SJSA1 (cell line): ENCODE data around the gene EXOSC9. TPM values are rescaled to one million over a fixed set of nuclear protein-coding genes. Genes with fewer than 3 reads are reported as not detected.
A peak's percentile ranks its signal among the peaks of the same experiment; 100 is the strongest.

Experiments used
- DNase-seq, 2 experiments: peaks; one replicate each; pipeline ENCODE4 v3.0.0-alpha.2; 2015 to 2020; ENCODE audit warnings: low spot score in 2 of 2, low read depth in 1 of 2
- H3K27ac ChIP-seq: fragments of 250-450 bp; sonication (Bioruptor Pico); 2 replicates; pipeline ENCODE4 v1.5.1; 2020; ENCODE audit warnings: mild to moderate bottlenecking, moderate library complexity
- H3K27me3 ChIP-seq: fragments of 250-450 bp; sonication (Bioruptor Pico); replicated peaks from 2 replicates; pipeline ENCODE4 v1.5.1; 2020; ENCODE audit warnings: mild to moderate bottlenecking, moderate library complexity
- H3K36me3 ChIP-seq: fragments of 250-450 bp; sonication (Bioruptor Pico); 2 replicates; pipeline ENCODE4 v1.5.1; 2020; ENCODE audit warnings: mild to moderate bottlenecking
- H3K4me1 ChIP-seq: fragments of 250-450 bp; sonication (Bioruptor Pico); replicated peaks from 2 replicates; pipeline ENCODE4 v1.6.1; 2021; ENCODE audit warnings: mild to moderate bottlenecking
- H3K4me3 ChIP-seq: fragments of 250-450 bp; sonication (Bioruptor Pico); 2 replicates; pipeline ENCODE4 v1.5.1; 2020; ENCODE audit warnings: mild to moderate bottlenecking
- H3K9me3 ChIP-seq: fragments of 250-450 bp; sonication (Bioruptor Pico); replicated peaks from 2 replicates; pipeline ENCODE4 v1.5.1; 2020; ENCODE audit warnings: mild to moderate bottlenecking
- total RNA-seq: library from RNA; depleted of rRNA; stranded (reverse); fragments of >200 nt; shearing (Covaris generic); gene quantifications from 2 replicates; pipeline ENCODE4 v1.2.3, GENCODE V29; 2014

Gene EXOSC9
- total RNA-seq, 1 experiment from 2014 or later = 134 TPM

- no peak for DNase-seq
- Histone ChIP-seq H3K27ac (no peak overlapping the region), H3K36me3 (no peaks in the 10 kb centered on the region), H3K9me3 (no peaks in the 10 kb centered on the region), H3K4me3 (no peak overlapping the region), H3K27me3 (no peaks in the 10 kb centered on the region), H3K4me1 (peaks cover 56% of the 10 kb centered on the region)
These were observed 6.5 kb upstream of the EXOSC9 start for GRCh38 chr4:121794505-121795188.

- Histone ChIP-seq H3K4me1 (peaks cover 45% of the 10 kb centered on the region), H3K27me3 (no peaks in the 10 kb centered on the region), H3K9me3 (no peaks in the 10 kb centered on the region), H3K27ac (peak overlapping the region; percentile 47), H3K36me3 (no peaks in the 10 kb centered on the region; the same call in 1 of the 2 replicates), H3K4me3 (no peak overlapping the region)
- DNase-seq = no peak
These were observed 4.8 kb upstream of the EXOSC9 start for GRCh38 chr4:121796283-121796682.

DNA sequence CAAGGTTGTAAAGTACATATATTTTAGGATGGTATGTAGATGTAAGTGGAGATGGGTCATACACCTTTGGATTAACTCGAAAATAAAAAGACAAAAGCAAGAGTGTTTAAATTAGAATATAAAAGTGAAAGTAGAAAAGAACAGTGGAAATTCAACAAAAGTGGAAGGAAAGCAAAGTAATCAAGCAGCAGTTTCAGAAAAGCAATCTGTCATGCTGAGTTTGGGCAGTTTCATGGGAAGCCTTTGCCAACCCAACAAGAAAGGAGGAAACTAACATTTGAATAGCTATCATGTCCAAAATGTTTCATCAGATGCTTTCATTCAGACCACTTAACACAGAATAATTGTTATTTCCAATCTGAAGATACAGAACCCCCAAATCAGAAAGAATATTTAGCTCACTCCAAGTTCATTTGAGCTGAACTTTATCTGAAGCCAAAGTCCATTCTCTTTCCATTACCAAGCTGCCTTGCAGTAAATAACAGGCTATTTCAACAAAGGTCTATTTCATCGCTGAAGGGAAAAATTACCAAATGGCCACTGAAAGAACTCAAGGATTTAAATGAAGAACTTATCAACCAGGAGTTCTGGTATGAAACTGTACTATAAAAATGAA is 1.8 kb upstream of the EXOSC9 start:
- no peak for DNase-seq
- peaks cover 27% of the 10 kb centered on the region for H3K36me3 ChIP-seq
- no peak overlapping the region for H3K4me3 ChIP-seq
- H3K27ac ChIP-seq = no peak overlapping the region
- H3K27me3 ChIP-seq = no peaks in the 10 kb centered on the region
- no peaks in the 10 kb centered on the region for H3K9me3 ChIP-seq
- peaks cover 44% of the 10 kb centered on the region for H3K4me1 ChIP-seq

DNA sequence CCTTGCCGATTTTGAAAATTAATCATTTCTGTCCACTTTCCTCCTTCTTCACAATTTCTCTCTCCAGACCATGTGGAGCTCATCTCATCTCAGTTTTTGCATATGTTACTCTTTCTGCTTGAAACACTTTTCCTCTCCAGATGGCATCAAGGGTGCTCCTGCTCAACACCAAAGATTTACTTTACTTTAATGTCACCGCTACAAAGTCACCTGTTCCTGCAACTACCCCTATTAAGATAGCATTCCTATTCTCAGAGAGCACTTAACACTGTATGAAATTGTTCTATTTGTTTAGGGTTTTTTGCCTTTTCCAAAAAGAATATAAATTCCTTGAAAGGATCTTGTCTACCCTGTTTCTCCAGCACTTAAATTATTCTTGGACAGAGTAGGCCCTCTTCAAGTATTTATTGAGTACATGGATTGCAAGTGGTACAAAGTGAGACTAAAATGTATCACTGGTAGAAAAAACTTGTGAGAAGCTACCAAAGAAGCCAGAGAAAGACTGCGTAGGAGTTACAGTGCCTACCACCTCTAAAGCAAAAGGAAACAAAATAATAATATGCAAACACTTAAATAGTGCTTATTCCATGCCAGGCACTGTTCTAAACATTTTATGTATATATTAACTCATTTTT is 1.1 kb upstream of the EXOSC9 start:
- Histone ChIP-seq H3K27ac (no peak overlapping the region), H3K4me3 (no peak overlapping the region), H3K27me3 (no peaks in the 10 kb centered on the region), H3K4me1 (peaks cover 38% of the 10 kb centered on the region), H3K36me3 (peaks cover 34% of the 10 kb centered on the region), H3K9me3 (no peaks in the 10 kb centered on the region)
- no peak for DNase-seq

DNA sequence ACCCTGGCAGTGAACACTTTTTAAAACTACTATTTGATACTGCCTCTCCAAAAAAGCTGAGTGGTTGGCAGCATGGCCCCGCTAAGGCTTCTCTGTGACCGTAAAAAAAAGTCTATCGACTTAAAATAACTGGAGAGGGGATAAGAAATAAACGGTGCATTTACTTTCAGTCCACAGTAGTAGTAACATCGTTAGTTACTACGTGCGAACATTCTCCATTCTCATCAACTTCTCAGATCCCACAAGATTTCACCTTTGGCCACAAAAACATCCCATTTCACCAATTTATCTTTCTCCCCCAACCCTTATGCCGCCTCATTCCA is 524 bp upstream of the EXOSC9 start:
- Histone ChIP-seq H3K4me1 (peaks cover 31% of the 10 kb centered on the region), H3K9me3 (no peaks in the 10 kb centered on the region), H3K27me3 (no peaks in the 10 kb centered on the region), H3K4me3 (peak overlapping the region; percentile 68), H3K27ac (peak overlapping the region; percentile 83), H3K36me3 (peaks cover 40% of the 10 kb centered on the region)
- DNase-seq = no peak

DNA sequence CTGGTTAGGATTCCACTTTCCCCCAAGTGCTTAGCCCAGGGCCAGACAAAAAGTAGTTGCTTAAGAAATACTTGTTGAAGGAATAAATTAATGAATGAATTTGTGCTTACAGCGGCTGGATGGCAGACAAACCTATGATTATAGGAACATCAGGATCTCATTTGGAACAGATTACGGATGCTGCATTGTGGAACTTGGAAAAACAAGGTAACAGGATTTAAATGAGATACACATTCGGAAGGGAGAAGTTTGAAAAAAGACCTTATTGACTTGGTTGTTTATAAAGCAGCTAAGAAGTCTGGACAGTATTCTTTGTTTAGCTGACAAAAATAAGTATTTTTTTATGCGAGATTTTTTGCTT is 572 bp downstream of the EXOSC9 start:
- Histone ChIP-seq H3K27ac (peak overlapping the region; percentile 83), H3K4me3 (peak overlapping the region; percentile 68), H3K36me3 (peaks cover 49% of the 10 kb centered on the region), H3K4me1 (peaks cover 20% of the 10 kb centered on the region), H3K27me3 (no peaks in the 10 kb centered on the region), H3K9me3 (no peaks in the 10 kb centered on the region)
- DNase-seq = no peak

DNA sequence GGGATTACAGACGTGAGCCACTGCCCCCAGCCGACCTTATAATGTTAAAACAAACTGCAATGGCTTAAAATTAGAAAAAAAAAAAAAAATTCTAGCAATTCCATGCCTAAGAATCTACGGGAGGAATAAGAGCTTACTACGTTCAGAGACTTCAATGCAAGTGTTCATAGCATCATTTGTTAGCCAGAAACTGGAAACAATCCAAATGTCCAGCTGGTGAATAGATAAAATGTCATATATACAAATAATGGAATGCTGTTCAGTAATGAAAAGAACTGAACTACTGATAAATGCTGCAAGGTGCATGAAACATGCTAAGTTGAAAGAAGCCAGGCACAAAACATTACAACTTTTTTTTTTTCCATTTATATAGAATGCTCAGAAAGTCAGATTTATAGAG is 5.3 kb downstream of the EXOSC9 start:
- H3K9me3 ChIP-seq = no peaks in the 10 kb centered on the region

GRCh38 chr4:121811122-121811521 is 10.0 kb downstream of the EXOSC9 start:
- Histone ChIP-seq H3K36me3 (peaks cover 93% of the 10 kb centered on the region), H3K9me3 (no peaks in the 10 kb centered on the region), H3K27me3 (no peaks in the 10 kb centered on the region), H3K4me3 (no peak overlapping the region), H3K27ac (peak overlapping the region; percentile 29), H3K4me1 (peaks cover 25% of the 10 kb centered on the region)
- no peak for DNase-seq

More for the DNA sequence above, 5.3 kb downstream of the EXOSC9 start:
- no peak overlapping the region for H3K27ac ChIP-seq
- H3K4me1 ChIP-seq = peaks cover 25% of the 10 kb centered on the region
- H3K36me3 ChIP-seq = peaks cover 90% of the 10 kb centered on the region
- H3K27me3 ChIP-seq = no peaks in the 10 kb centered on the region
- no peak overlapping the region for H3K4me3 ChIP-seq
- DNase-seq = no peak

DNA sequence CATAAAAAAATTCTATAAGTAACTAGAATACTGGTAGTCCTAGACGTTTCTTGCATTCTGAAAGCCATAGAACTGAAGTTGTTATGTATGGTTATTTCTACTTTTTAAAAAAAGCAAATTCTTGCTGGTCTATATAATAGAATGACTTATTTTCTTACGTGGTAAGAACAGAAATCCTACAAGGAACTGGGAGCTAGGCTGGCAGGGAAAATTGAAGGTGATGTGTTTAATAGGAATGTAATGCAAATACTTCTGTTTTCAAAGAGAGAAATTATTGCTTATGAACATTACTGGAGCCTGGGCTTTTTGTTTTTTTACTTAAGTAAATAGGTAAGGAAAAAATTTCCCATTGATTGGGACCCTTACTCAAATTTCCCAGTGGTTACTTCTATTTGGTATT is 13.6 kb downstream of the EXOSC9 start:
- Histone ChIP-seq H3K4me1 (peaks cover 33% of the 10 kb centered on the region), H3K9me3 (no peaks in the 10 kb centered on the region), H3K27me3 (no peaks in the 10 kb centered on the region), H3K27ac (no peak overlapping the region), H3K4me3 (no peak overlapping the region), H3K36me3 (peaks cover 94% of the 10 kb centered on the region)
- DNase-seq = no peak

DNA sequence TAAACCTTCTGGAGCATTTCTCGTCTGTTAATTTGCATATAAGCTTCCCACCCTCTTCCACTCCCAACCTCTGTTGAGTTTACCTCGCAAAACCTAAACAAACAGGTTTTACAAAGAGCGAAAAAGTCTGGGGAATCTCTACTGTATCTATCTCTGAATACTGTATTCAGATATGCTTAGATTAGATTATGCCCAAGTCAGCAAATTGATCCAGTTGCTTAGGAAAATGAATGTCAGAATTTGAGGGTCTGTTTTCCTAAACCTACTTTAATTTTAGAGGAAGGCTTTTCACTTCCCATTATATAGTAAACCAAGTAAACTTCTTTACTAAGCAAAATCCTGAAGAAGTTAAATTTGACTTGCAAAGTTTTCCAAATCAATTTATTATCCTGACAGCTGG is 15.9 kb downstream of the EXOSC9 start:
- Histone ChIP-seq H3K36me3 (peaks cover 99% of the 10 kb centered on the region), H3K27ac (no peak overlapping the region), H3K9me3 (no peaks in the 10 kb centered on the region)

GRCh38 chr4:121817701-121818100 is 16.6 kb downstream of the EXOSC9 start:
- Histone ChIP-seq H3K9me3 (no peaks in the 10 kb centered on the region), H3K27ac (no peak overlapping the region), H3K36me3 (peaks cover 99% of the 10 kb centered on the region), H3K27me3 (no peaks in the 10 kb centered on the region), H3K4me1 (peaks cover 14% of the 10 kb centered on the region), H3K4me3 (no peak overlapping the region)
- DNase-seq = no peak

More for the DNA sequence above, 15.9 kb downstream of the EXOSC9 start:
- Histone ChIP-seq H3K27me3 (no peaks in the 10 kb centered on the region), H3K4me1 (peaks cover 14% of the 10 kb centered on the region), H3K4me3 (no peak overlapping the region)
- DNase-seq = no peak

GRCh38 chr4:121818215-121818614 is 17.1 kb downstream of the EXOSC9 start:
- no peak for DNase-seq
- no peaks in the 10 kb centered on the region for H3K27me3 ChIP-seq
- no peak overlapping the region for H3K4me3 ChIP-seq
- H3K27ac ChIP-seq = no peak overlapping the region
- peaks cover 11% of the 10 kb centered on the region for H3K4me1 ChIP-seq
- H3K9me3 ChIP-seq = no peaks in the 10 kb centered on the region
- peaks cover 99% of the 10 kb centered on the region for H3K36me3 ChIP-seq

GRCh38 chr4:121819216-121819965 is 18.3 kb downstream of the EXOSC9 start:
- H3K4me1 ChIP-seq = peaks cover 14% of the 10 kb centered on the region
- H3K27me3 ChIP-seq = no peaks in the 10 kb centered on the region
- no peak overlapping the region for H3K27ac ChIP-seq
- no peaks in the 10 kb centered on the region for H3K9me3 ChIP-seq
- H3K36me3 ChIP-seq = peaks cover 91% of the 10 kb centered on the region
- no peak overlapping the region for H3K4me3 ChIP-seq
- no peak for DNase-seq

- peak overlapping the region; percentile 76 for H3K4me3 ChIP-seq
- H3K27ac ChIP-seq = peak overlapping the region; percentile 85
- H3K27me3 ChIP-seq = no peaks in the 10 kb centered on the region
- peaks cover 14% of the 10 kb centered on the region for H3K4me1 ChIP-seq
- no peak for DNase-seq
- no peaks in the 10 kb centered on the region for H3K9me3 ChIP-seq
- H3K36me3 ChIP-seq = peaks cover 65% of the 10 kb centered on the region
These were observed 20.9 kb downstream of the EXOSC9 start for GRCh38 chr4:121822047-121822446.
